Ramos (cell line): Measurements from ENCODE around the gene GPATCH2.
"Not testable (repeated sequence)": the region's sequence is repeated elsewhere in the genome, so short reads cannot be mapped to it uniquely, and the experiment has no call there.

Experiments used
- in situ Hi-C: fragments of 300-500 bp; cut with MboI; formaldehyde crosslinking; loops from one replicate; pipeline ENCODE4 v1.14.3; 2022; ENCODE audit warnings: low sequenced_read_pairs; ENCODE audit not compliant: unreplicated experiment

The GPATCH2 gene

GRCh38 chr1:217528271-217528670 is 102.6 kb downstream of the GPATCH2 start:
- in situ Hi-C loops: no loop called here

GRCh38 chr1:217527151-217527550 is 103.7 kb downstream of the GPATCH2 start:
- in situ Hi-C loops: no loop called here

DNA sequence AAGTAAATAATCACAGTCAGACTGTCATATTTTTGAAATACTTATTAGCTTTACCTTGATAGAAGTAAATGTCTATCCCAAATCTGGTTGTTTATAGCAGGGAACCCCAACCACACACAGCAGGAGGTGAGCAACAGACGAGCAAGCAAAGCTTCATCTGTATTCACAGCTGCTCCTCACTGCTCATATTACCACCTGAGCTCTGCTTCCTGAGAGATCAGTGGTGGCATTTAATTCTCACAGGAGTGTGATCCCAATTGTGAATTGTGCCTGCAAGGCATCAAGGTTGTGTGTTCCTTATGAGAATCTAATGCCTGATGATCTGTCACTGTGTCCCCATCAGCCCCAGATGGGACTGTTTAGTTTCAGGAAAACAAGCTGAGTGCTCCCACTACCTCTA is 104.3 kb downstream of the GPATCH2 start:
- in situ Hi-C loops: no loop called here

DNA sequence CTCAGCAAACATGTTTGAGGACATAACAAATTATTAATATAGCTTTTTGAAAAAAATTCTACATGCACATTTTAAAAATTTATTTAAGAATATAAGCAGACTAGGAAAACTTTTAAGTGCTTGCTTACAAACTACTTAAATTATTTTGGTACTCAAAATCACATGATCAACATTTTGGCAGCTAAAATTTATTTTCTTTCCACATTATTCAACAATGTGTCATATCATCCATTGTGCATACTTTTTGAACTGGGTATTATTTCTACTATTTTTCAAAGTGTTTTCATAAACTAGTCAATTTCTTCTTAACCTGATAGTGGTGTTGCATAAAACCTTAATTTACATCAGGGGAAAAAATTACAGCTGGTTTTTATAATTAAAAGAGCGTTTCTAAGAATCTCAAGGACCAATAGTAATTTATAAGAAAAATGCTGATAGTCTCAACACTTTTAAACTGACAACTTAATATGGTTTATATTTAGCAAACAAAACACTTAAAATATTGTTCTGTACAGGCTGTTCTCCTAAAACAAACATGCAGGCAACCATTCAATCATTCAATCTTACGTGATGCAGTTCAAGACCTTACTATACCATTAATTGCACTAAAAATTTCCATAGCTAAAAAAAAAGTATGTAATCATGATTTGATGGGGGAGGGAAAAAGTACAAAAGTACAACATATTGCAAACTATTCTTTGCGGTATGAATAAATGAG is 105.0 kb downstream of the GPATCH2 start:
- in situ Hi-C loops: no loop called here

- in situ Hi-C loops: no loop called here
These were observed 105.9 kb downstream of the GPATCH2 start for GRCh38 chr1:217524787-217525520.

DNA sequence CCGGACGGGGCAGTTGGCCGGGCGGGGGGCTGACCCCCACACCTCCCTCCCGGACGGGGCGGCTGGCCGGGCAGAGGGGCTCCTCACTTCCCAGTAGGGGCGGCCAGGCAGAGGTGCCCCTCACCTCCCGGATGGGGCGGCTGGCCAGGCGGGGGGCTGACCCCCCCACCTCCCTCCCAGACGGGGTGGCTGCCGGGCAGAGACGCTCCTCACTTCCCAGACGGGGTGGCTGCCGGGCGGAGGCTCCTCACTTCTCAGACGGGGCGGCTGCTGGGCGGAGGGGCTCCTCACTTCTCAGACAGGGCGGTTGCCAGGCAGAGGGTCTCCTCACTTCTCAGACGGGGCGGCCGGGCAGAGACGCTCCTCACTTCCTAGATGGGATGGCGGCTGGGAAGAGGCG is 107.0 kb downstream of the GPATCH2 start:
- in situ Hi-C loops: not testable (repeated sequence)

- in situ Hi-C loops: no loop called here
These were observed 108.6 kb downstream of the GPATCH2 start for GRCh38 chr1:217522277-217522676.

DNA sequence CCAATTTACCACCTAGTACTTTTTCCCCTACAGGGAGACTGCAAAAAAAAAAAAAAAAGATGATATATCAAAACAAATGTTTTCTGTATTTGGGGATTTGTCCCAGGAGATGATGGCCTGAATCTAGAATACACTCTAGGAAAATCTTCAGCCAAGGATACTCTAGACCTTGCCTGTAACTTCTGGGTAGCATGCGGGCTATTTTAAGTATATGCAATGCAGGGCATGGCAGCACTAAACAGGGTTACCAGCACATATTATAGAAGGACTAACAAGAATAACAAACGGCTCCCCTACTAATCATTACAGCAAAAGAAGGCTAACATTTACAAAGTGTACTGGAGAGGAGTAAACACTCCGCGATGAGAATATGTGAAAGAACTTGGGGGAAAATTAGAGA is 109.6 kb downstream of the GPATCH2 start:
- in situ Hi-C loops: no loop called here

GRCh38 chr1:217506878-217507277 is 124.0 kb downstream of the GPATCH2 start:
- in situ Hi-C loops: no loop called here

- in situ Hi-C loops: no loop called here
These were observed 132.7 kb downstream of the GPATCH2 start for GRCh38 chr1:217498209-217498608.

GRCh38 chr1:217495249-217495648 is 135.6 kb downstream of the GPATCH2 start:
- in situ Hi-C loops: no loop called here

DNA sequence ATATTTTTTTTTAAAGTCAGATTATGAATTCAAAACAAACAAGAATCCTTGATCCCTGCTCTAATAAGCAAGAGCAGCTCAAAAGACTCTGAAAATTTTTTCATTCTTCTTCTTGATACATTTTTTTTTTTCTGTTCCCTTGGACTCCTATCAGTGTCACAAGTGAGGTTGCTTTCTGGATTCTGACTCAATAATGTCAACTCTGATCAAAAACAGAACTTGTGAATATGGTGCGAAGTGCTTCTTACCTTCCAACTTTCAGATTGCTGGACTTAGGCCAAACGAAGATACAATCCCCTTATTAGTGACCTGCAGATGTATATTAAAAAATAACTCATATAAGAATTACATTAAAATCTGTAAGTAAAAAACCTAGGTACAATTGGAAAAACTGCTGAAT is 136.1 kb downstream of the GPATCH2 start:
- in situ Hi-C loops: no loop called here

GRCh38 chr1:217493290-217493689 is 137.6 kb downstream of the GPATCH2 start:
- in situ Hi-C loops: no loop called here

GRCh38 chr1:217484871-217485270 is 146.0 kb downstream of the GPATCH2 start:
- in situ Hi-C loops: no loop called here

GRCh38 chr1:217482356-217483102 is 148.4 kb downstream of the GPATCH2 start:
- in situ Hi-C loops: no loop called here

- in situ Hi-C loops: no loop called here
These were observed 152.4 kb downstream of the GPATCH2 start for GRCh38 chr1:217478450-217478849.

- in situ Hi-C loops: no loop called here
These were observed 158.0 kb downstream of the GPATCH2 start for GRCh38 chr1:217472915-217473314.

DNA sequence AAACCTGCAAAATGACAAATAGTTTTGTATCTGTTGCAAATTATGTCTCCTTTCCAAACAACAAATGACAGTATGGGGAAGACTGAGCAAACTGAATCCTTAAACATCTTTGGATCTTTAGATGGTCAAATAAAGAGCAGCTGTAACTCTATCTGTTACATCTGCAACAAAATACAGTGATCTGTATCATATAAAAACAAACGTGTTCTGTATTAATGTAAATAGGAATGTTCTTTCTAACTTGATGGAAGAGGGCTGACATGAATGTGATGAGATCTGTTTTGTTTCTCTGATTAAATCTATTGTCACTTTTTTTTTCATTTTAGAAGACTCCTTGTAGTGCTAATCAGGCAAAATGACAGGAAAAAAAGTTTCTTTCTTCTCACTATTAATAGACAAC is 159.5 kb downstream of the GPATCH2 start:
- in situ Hi-C loops: no loop called here

GRCh38 chr1:217469983-217470382 is 160.9 kb downstream of the GPATCH2 start:
- in situ Hi-C loops: no loop called here

GRCh38 chr1:217465102-217465501 is 165.8 kb downstream of the GPATCH2 start:
- in situ Hi-C loops: no loop called here

DNA sequence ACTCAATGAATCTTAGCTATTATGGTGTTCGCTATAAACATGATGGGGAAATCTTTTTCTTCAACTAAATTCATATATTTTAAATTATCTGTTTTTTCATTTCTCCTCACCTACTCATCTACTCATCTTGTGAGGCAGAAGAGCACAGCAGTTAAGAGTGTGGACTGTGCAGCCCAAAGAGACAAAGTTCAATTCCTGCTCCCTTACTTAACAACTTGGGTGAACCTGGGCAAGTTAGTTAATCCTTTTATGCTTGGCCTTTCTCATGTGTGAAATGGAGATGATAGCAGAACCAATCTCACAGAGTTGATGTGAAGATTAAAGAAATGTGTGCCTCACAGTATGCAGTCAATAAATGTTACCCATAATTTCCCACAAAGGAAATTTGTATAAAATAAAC is 168.2 kb downstream of the GPATCH2 start:
- in situ Hi-C loops: no loop called here
